ENCODE results near the gene ATP13A1. TPM values are rescaled to one million over a fixed set of nuclear protein-coding genes. Genes with fewer than 3 reads are reported as not detected.
A peak's percentile ranks its signal among the peaks of the same experiment; 100 is the strongest.

ATP13A1 gene
- total RNA-seq, 1 experiment from 2014 or later: 48.5 TPM

GRCh38 chr19:19674315-19674714 lies 10.8 kb upstream of the ATP13A1 start:
- Histone ChIP-seq H3K9me3 (ENCODE audit: low read length) (peaks cover 31% of the 10 kb centered on the region), H3K9me2 (replicated peaks; ENCODE audit: low read length) (no peaks in the 10 kb centered on the region), H3K27ac (ENCODE audit: low read length) (no peak overlapping the region), H3K4me2 (ENCODE audit: low read length) (no peak overlapping the region), H3F3A (ENCODE audit: low read length, unreplicated experiment) (no peaks in the 10 kb centered on the region), H3K4me3 (ENCODE audit: low read length) (no peak overlapping the region), H3K4me1 (ENCODE audit: insufficient read depth, low read length) (peaks cover 9% of the 10 kb centered on the region), H4K20me1 (ENCODE audit: low read length) (no peaks in the 10 kb centered on the region), H3K9ac (ENCODE audit: low read length) (no peak overlapping the region), H3K79me2 (ENCODE audit: low read length) (peaks cover 14% of the 10 kb centered on the region), H3K27me3 (ENCODE audit: low read length) (no peaks in the 10 kb centered on the region), H2AFZ (ENCODE audit: low read length) (no peak overlapping the region), H3K36me3 (ENCODE audit: low read depth, low read length) (peaks cover 61% of the 10 kb centered on the region)
- ATAC-seq: no peak
- POLR2A ChIA-PET (ENCODE audit: unreplicated experiment): no interaction called here
- TF ChIP-seq EZH2phosphoT487 (IDR thresholded peaks at IDR 0.05; ENCODE audit: borderline replicate concordance, low read length) (no peak), EZH2 (IDR thresholded peaks at IDR 0.05; ENCODE audit: low read length, unreplicated experiment) (no peak), CTCF (conservative IDR thresholded peaks at IDR 0.05; ENCODE audit: low read depth, low read length) (no peak)
- CTCF ChIA-PET: no interaction called here
- no peak for DNase-seq
- no TSS peak for BruUV-seq (replicated peaks)
- intact Hi-C loops (cut with micrococcal nuclease): no loop called here

GRCh38 chr19:19672816-19673215 lies 9.3 kb upstream of the ATP13A1 start:
- Histone ChIP-seq H3K4me2 (ENCODE audit: low read length) (no peak overlapping the region), H2AFZ (ENCODE audit: low read length) (no peak overlapping the region), H3K79me2 (ENCODE audit: low read length) (peaks cover 19% of the 10 kb centered on the region), H3K9me3 (ENCODE audit: low read length) (peaks cover 20% of the 10 kb centered on the region), H3K9ac (ENCODE audit: low read length) (no peak overlapping the region), H3K9me2 (replicated peaks; ENCODE audit: low read length) (no peaks in the 10 kb centered on the region), H4K20me1 (ENCODE audit: low read length) (no peaks in the 10 kb centered on the region), H3F3A (ENCODE audit: low read length, unreplicated experiment) (no peaks in the 10 kb centered on the region), H3K4me3 (ENCODE audit: low read length) (no peak overlapping the region), H3K4me1 (ENCODE audit: insufficient read depth, low read length) (peaks cover 9% of the 10 kb centered on the region), H3K27ac (ENCODE audit: low read length) (no peak overlapping the region), H3K27me3 (ENCODE audit: low read length) (no peaks in the 10 kb centered on the region), H3K36me3 (ENCODE audit: low read depth, low read length) (peaks cover 46% of the 10 kb centered on the region)
- no peak for TF ChIP-seq CTCF (conservative IDR thresholded peaks at IDR 0.05; ENCODE audit: low read depth, low read length)
- no TSS peak for BruUV-seq (replicated peaks)
- ChIA-PET CTCF (no interaction called here), POLR2A (ENCODE audit: unreplicated experiment) (no interaction called here)
- intact Hi-C loops (cut with micrococcal nuclease): no loop called here
- ATAC-seq (no peak), DNase-seq (no peak)

- TF ChIP-seq CTCF (conservative IDR thresholded peaks at IDR 0.05; ENCODE audit: low read depth, low read length) (no peak), EZH2 (IDR thresholded peaks at IDR 0.05; ENCODE audit: low read length, unreplicated experiment) (no peak), EZH2phosphoT487 (IDR thresholded peaks at IDR 0.05; ENCODE audit: borderline replicate concordance, low read length) (no peak)
- Histone ChIP-seq H3K27ac (ENCODE audit: low read length) (no peak overlapping the region), H3K36me3 (ENCODE audit: low read depth, low read length) (peaks cover 21% of the 10 kb centered on the region), H3F3A (ENCODE audit: low read length, unreplicated experiment) (no peaks in the 10 kb centered on the region), H3K9me2 (replicated peaks; ENCODE audit: low read length) (no peaks in the 10 kb centered on the region), H3K4me1 (ENCODE audit: insufficient read depth, low read length) (peaks cover 9% of the 10 kb centered on the region), H3K4me2 (ENCODE audit: low read length) (peak overlapping the region; percentile 85), H3K27me3 (ENCODE audit: low read length) (no peaks in the 10 kb centered on the region), H3K9me3 (ENCODE audit: low read length) (no peaks in the 10 kb centered on the region), H3K4me3 (ENCODE audit: low read length) (peak overlapping the region; percentile 86), H3K79me2 (ENCODE audit: low read length) (peaks cover 19% of the 10 kb centered on the region), H4K20me1 (ENCODE audit: low read length) (no peaks in the 10 kb centered on the region), H2AFZ (ENCODE audit: low read length) (peak overlapping the region; percentile 96), H3K9ac (ENCODE audit: low read length) (peak overlapping the region; percentile 89; the same call in 1 of the 2 replicates)
- DNase-seq (no peak), ATAC-seq (no peak)
- CTCF ChIA-PET: no interaction called here
- POLR2A ChIA-PET (ENCODE audit: unreplicated experiment): no interaction called here
- no TSS peak for BruUV-seq (replicated peaks)
- intact Hi-C loops (cut with micrococcal nuclease): no loop called here
These were observed 6.6 kb upstream of the ATP13A1 start for GRCh38 chr19:19670070-19670551.

Measured in PC-3 (cell line).